ENCODE measurements around the gene KLHL15.

GRCh38 chrX:24005028-24005427 is 22.0 kb downstream of the KLHL15 start:
- no peak for TF ChIP-seq POLR2AphosphoS5 (IDR thresholded peaks at IDR 0.05)
- no peak for TF ChIP-seq CTCF (IDR thresholded peaks at IDR 0.05)
- TF ChIP-seq POLR2A (IDR thresholded peaks at IDR 0.05) = no peak
